NCI-H1105 (cell line): Measurements from ENCODE around the gene PEPD.

Experiments used
- DNase-seq: peaks from one replicate; lab custom pipeline; 2025; lab: John Stamatoyannopoulos, UW

The PEPD gene

GRCh38 chr19:33359581-33359980 lies 162.0 kb downstream of the PEPD start:
- no peak for DNase-seq

GRCh38 chr19:33358408-33358807 lies 163.2 kb downstream of the PEPD start:
- no peak for DNase-seq

GRCh38 chr19:33357556-33357955 lies 164.0 kb downstream of the PEPD start:
- DNase-seq, result no peak

- DNase-seq, result no peak
These were observed 166.1 kb downstream of the PEPD start for GRCh38 chr19:33355535-33355934.

GRCh38 chr19:33350538-33351309 lies 170.9 kb downstream of the PEPD start:
- no peak for DNase-seq

GRCh38 chr19:33349319-33350289 lies 172.0 kb downstream of the PEPD start:
- DNase-seq, result no peak

- DNase-seq, result no peak
These were observed 173.1 kb downstream of the PEPD start for GRCh38 chr19:33348301-33349010.

- DNase-seq, result no peak
These were observed 174.3 kb downstream of the PEPD start for GRCh38 chr19:33347300-33347699.

- DNase-seq, result no peak
These were observed 174.9 kb downstream of the PEPD start for GRCh38 chr19:33346665-33347064.

GRCh38 chr19:33345163-33345562 lies 176.4 kb downstream of the PEPD start:
- DNase-seq, result no peak

- no peak for DNase-seq
These were observed 177.0 kb downstream of the PEPD start for GRCh38 chr19:33344573-33344925.

- DNase-seq, result no peak
These were observed 177.6 kb downstream of the PEPD start for GRCh38 chr19:33343859-33344572.

- DNase-seq, result no peak
These were observed 178.3 kb downstream of the PEPD start for GRCh38 chr19:33343301-33343700.

GRCh38 chr19:33340991-33341390 lies 180.6 kb downstream of the PEPD start:
- DNase-seq, result no peak

GRCh38 chr19:33339016-33339984 lies 182.3 kb downstream of the PEPD start:
- DNase-seq, result no peak
